GM12865 (cell line): ENCODE data around the gene UBE3B.

ENCODE experiments used
- DNase-seq: peaks from one replicate; pipeline ENCODE4 v3.0.0; 2010; ENCODE audit warnings: low read depth
- H3K4me3 ChIP-seq: 2 replicates; pipeline ENCODE4 v1.5.1; 2011; ENCODE audit warnings: mild to moderate bottlenecking, low read depth, low read length, control low read depth
- TF ChIP-seq, protein P1 (sequence below): IDR thresholded peaks from 2 replicates; pipeline ENCODE4 v1.5.1; 2011; ENCODE audit warnings: low read length, control low read depth, low read depth, inconsistent platforms; ENCODE audit not compliant: insufficient read depth; ENCODE audit errors: missing control alignments

UBE3B gene

DNA sequence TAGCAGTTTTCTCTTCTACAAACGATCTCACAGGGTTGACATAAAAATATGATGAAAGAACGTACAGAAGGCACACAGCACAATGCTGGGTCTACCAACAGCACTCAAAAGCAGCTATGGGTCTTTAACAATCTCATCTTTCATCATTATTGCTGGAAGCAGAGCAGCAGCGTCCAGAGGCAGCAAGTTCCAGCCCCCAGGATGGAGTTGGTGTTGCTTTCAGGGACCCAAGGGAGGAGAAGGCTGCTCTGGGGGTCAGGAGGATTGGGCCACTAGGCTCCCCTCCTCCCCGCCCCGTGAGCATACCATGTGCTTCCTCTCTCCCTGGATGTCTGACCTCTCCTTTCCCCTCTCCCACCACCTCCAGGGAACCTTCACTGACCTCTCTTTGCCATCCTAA, 13.7 kb upstream of the UBE3B start:
- TF ChIP-seq, protein P1, sequence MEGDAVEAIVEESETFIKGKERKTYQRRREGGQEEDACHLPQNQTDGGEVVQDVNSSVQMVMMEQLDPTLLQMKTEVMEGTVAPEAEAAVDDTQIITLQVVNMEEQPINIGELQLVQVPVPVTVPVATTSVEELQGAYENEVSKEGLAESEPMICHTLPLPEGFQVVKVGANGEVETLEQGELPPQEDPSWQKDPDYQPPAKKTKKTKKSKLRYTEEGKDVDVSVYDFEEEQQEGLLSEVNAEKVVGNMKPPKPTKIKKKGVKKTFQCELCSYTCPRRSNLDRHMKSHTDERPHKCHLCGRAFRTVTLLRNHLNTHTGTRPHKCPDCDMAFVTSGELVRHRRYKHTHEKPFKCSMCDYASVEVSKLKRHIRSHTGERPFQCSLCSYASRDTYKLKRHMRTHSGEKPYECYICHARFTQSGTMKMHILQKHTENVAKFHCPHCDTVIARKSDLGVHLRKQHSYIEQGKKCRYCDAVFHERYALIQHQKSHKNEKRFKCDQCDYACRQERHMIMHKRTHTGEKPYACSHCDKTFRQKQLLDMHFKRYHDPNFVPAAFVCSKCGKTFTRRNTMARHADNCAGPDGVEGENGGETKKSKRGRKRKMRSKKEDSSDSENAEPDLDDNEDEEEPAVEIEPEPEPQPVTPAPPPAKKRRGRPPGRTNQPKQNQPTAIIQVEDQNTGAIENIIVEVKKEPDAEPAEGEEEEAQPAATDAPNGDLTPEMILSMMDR, result no peak
- DNase-seq, result no peak
- H3K4me3 ChIP-seq, result no peak overlapping the region

DNA sequence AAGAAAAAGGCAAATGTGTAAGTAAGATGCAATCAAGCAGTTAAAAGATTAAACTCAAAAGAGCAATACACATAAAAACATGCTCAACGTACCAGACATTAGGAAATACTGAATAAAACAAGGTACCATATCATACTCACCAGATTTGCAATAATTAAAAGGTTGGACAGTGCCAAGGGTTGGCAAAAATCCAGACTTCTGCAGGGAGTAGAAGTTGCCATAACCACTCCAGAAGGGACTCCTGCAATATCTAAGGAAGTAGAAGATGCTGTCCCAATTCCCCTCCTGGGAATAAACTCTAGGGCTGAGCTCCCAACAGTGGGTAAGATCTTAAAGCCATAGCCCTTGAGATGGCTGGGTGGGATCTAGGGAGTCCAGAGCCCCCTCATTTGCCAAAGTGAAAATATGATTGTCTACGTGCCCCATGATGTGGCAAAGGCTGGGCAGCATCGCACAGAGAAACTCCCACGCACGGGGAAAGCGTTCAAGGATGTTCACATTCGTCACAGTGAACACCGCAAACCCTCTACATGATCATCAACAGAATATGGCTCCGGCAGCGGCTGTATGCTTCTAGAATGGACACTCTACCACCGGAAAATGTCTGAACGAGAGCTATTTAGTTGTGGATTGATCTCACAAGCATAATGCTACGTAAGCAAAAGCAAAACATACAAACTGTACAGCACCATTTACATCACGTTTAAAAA, 12.6 kb upstream of the UBE3B start:
- H3K4me3 ChIP-seq, result no peak overlapping the region
- TF ChIP-seq, protein P1, result no peak
- no peak for DNase-seq

DNA sequence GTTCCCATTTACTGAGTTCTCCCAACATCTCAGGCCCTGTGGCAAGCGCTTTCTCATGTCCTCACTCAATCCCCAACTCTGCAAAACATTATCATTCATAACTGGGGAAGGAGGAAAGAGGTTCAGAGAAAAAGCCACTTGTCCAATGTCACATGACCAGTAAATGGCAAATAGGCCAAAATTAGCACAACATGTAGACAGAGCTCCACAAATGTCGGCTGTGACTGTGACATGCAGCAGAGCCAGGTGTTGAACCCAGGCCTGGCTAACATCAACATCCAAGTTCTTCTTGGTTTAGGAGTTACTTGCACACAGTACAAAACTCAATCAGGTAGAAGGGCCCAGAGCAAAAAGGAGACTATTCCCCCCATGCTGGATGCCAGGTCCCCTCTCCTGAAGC, 11.1 kb upstream of the UBE3B start:
- H3K4me3 ChIP-seq, result no peak overlapping the region
- no peak for DNase-seq
- TF ChIP-seq, protein P1, result no peak

DNA sequence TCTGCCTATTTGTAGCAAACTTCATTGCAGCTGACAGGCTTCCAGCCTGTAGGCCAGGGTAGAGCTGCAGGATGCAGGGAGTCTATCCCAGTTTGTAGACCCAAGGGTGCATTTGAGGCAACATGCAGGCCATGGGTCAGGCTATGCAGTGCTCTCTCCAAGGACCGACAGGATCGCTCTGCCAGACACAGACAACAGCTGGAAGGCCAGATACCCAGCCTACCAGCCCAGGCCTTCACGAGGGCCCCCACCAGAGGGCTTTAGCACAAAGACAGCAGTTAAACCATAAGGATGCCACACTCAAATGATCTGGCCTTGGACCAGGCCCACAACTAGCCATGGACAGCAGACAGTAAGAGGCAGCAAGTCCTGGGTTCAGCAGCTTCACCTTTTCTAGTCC, 10.6 kb upstream of the UBE3B start:
- H3K4me3 ChIP-seq, result no peak overlapping the region
- no peak for DNase-seq
- TF ChIP-seq, protein P1, result no peak

DNA sequence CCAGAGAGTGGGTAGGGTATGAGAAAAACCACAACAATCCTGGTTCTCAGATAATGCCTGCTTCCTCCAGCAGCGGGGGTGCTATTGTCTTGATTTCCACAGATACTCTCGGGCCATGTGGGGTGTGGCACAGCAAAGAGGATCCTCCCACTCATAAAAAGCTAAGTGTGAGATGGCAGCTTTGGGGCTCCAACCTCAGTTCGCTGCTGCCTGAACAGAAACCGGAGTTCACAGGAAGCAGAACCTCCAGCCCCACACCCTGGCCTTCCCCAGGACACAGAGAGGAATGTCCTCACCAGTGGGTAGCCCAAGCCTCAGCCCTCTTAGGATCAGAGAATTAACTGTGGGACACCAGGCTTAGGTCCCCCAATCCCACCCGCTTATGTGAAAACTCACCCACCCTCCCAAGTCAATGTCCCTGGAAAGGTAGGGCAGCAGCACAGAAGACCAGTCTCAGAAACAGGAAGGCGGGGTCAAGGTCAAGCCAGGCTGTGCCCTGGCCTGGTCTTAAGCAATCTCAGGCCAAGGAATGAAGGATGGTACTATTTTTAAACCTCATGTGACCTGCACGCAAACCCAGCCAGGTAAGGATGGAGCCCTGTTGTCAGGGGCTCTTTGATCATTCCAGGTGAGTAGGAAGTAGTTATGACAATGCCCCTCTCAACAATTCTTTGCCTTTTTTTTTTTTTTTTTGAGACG, 9.3 kb upstream of the UBE3B start:
- no peak overlapping the region for H3K4me3 ChIP-seq
- no peak for DNase-seq
- TF ChIP-seq, protein P1, result no peak

DNA sequence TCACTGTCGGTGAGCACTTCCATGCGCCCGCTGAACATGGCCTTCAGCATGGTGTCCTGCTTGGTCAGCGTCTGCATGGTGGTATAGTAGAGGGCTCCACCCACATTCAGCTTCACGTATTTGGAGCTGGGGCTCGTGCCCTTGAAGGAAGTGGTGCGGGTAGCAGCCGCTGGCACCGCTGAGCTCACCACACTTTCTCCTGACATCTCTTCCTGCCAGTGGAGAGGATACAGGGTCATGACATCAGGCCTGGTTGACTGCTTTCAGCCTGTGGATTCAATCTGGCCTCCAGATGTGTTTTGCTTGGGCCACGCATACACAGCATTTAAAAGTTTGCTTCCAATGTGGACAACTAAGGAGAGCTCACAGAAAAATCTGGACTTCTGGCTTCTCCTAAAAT, 7.9 kb upstream of the UBE3B start:
- no peak overlapping the region for H3K4me3 ChIP-seq
- DNase-seq, result no peak
- TF ChIP-seq, protein P1, result no peak
